Fibroblast of villous mesenchyme (primary cell): Measurements from ENCODE around the gene ACAN. TPM values are rescaled to one million over a fixed set of nuclear protein-coding genes. Genes with fewer than 3 reads are reported as not detected.

Experiments
- DNase-seq: peaks from one replicate; pipeline ENCODE4 v3.0.0-alpha.2; 2010; ENCODE audit warnings: low read depth
- H3K4me3 ChIP-seq: 2 replicates; pipeline ENCODE4 v1.5.1; 2011; ENCODE audit warnings: low read depth, mild to moderate bottlenecking, low read length
- CTCF ChIP-seq: IDR thresholded peaks from 2 replicates; pipeline ENCODE4 v1.5.1; 2012; ENCODE audit warnings: low read depth, mild to moderate bottlenecking, low read length; ENCODE audit not compliant: insufficient read depth
- total RNA-seq: library from RNA; depleted of rRNA; stranded (reverse); fragments of >200 nt; gene quantifications from 2 replicates; pipeline ENCODE4 v1.2.3, GENCODE V29; 2012

ACAN gene
- total RNA-seq, 1 donor, result not detected

GRCh38 chr15:88876573-88876972 lies 73.3 kb downstream of the ACAN start:
- no peak for DNase-seq
- no peak overlapping the region for H3K4me3 ChIP-seq
- no peak for TF ChIP-seq CTCF

GRCh38 chr15:88877415-88877814 lies 74.2 kb downstream of the ACAN start:
- no peak for TF ChIP-seq CTCF
- DNase-seq, result no peak
- H3K4me3 ChIP-seq, result no peak overlapping the region

- no peak overlapping the region for H3K4me3 ChIP-seq
- no peak for TF ChIP-seq CTCF
- DNase-seq, result no peak
Observed at GRCh38 chr15:88877906-88878305, 74.7 kb downstream of the ACAN start.

GRCh38 chr15:88878720-88879184 lies 75.5 kb downstream of the ACAN start:
- TF ChIP-seq CTCF, result peak; percentile 90
- no peak overlapping the region for H3K4me3 ChIP-seq
- peak; percentile 60 for DNase-seq

GRCh38 chr15:88880944-88881740 lies 77.9 kb downstream of the ACAN start:
- DNase-seq, result no peak
- no peak overlapping the region for H3K4me3 ChIP-seq
- no peak for TF ChIP-seq CTCF

GRCh38 chr15:88881775-88882174 lies 78.5 kb downstream of the ACAN start:
- DNase-seq, result no peak
- no peak overlapping the region for H3K4me3 ChIP-seq

More at GRCh38 chr15:88881775-88882174, 78.5 kb downstream of the ACAN start:
- TF ChIP-seq CTCF, result no peak
